Peyer's patch (tissue), 4 donors: ENCODE measurements around the gene ARL8B.

Experiments used
- POLR2A ChIP-seq, 2 donors: fragments of 450-650 bp; IDR thresholded peaks; one replicate each; pipeline ENCODE4 v1.5.1; 2017; ENCODE audit warnings: antibody characterized with exemption in 2 of 2, mild to moderate bottlenecking in 2 of 2, moderate library complexity in 2 of 2
- TF ChIP-seq, protein P1 (sequence below), 6 experiments: fragments of 450-650 bp in 4 of 6; fragments of 200-600 bp in 2 of 6; sonication (generic) in 1 of 6; IDR thresholded peaks; one replicate each; pipeline ENCODE4 v1.5.1; 2017 to 2019; ENCODE audit warnings: antibody characterized with exemption in 6 of 6, mild to moderate bottlenecking in 3 of 6, moderate library complexity in 1 of 6

DNA sequence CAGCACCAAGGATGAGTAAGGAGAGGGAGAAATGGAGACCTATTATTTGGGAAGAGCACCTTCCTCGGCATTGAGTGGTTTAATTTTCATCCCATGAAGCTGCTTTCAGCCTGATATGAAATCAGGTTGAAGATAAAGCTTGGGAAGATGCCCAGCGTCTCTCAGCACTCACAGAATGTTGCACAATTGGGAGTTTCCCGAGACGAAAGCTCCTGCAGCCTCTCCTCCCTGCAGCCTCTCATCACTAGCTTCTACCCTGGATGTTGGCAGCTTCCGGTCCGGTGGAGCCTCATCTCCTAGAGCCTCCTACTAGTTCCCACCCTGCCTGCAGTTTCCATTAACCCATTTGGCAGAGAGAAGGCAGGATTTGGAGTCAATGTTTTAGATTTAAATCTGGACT lies 105.7 kb downstream of the ARL8B start:
- TF ChIP-seq POLR2A (IDR thresholded peaks at IDR 0.05): no peak
- TF ChIP-seq, protein P1, sequence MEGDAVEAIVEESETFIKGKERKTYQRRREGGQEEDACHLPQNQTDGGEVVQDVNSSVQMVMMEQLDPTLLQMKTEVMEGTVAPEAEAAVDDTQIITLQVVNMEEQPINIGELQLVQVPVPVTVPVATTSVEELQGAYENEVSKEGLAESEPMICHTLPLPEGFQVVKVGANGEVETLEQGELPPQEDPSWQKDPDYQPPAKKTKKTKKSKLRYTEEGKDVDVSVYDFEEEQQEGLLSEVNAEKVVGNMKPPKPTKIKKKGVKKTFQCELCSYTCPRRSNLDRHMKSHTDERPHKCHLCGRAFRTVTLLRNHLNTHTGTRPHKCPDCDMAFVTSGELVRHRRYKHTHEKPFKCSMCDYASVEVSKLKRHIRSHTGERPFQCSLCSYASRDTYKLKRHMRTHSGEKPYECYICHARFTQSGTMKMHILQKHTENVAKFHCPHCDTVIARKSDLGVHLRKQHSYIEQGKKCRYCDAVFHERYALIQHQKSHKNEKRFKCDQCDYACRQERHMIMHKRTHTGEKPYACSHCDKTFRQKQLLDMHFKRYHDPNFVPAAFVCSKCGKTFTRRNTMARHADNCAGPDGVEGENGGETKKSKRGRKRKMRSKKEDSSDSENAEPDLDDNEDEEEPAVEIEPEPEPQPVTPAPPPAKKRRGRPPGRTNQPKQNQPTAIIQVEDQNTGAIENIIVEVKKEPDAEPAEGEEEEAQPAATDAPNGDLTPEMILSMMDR (IDR thresholded peaks at IDR 0.05): no peak
